ENCODE measurements around the gene UGT1A9. TPM values are rescaled to one million over a fixed set of nuclear protein-coding genes. Genes with fewer than 3 reads are reported as not detected.

The UGT1A9 gene
- total RNA-seq, 4 donors from 2014 or later: not detected

- TF ChIP-seq, protein P1, sequence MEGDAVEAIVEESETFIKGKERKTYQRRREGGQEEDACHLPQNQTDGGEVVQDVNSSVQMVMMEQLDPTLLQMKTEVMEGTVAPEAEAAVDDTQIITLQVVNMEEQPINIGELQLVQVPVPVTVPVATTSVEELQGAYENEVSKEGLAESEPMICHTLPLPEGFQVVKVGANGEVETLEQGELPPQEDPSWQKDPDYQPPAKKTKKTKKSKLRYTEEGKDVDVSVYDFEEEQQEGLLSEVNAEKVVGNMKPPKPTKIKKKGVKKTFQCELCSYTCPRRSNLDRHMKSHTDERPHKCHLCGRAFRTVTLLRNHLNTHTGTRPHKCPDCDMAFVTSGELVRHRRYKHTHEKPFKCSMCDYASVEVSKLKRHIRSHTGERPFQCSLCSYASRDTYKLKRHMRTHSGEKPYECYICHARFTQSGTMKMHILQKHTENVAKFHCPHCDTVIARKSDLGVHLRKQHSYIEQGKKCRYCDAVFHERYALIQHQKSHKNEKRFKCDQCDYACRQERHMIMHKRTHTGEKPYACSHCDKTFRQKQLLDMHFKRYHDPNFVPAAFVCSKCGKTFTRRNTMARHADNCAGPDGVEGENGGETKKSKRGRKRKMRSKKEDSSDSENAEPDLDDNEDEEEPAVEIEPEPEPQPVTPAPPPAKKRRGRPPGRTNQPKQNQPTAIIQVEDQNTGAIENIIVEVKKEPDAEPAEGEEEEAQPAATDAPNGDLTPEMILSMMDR (IDR thresholded peaks at IDR 0.05): no peak
- no peak for TF ChIP-seq POLR2A (IDR thresholded peaks at IDR 0.05)
- H3K9me3 ChIP-seq: no peaks in the 10 kb centered on the region
- intact Hi-C loops (cut with DNase I; ENCODE audit: low total_unique reads): no loop called here
- H3K4me1 ChIP-seq: no peaks in the 10 kb centered on the region
- no peaks in the 10 kb centered on the region for H3K27me3 ChIP-seq
- no peak overlapping the region for H3K27ac ChIP-seq
- H3K36me3 ChIP-seq: no peaks in the 10 kb centered on the region
- DNase-seq: no peak
- H3K4me3 ChIP-seq: no peak overlapping the region
Observed at GRCh38 chr2:233689501-233689900, 17.8 kb downstream of the UGT1A9 start.

- intact Hi-C loops (cut with DNase I; ENCODE audit: low total_unique reads): no loop called here
Observed at GRCh38 chr2:233690444-233690843, 18.7 kb downstream of the UGT1A9 start.

GRCh38 chr2:233691443-233692433 is 20.0 kb downstream of the UGT1A9 start:
- Histone ChIP-seq H3K4me3 (no peak overlapping the region), H3K4me1 (no peaks in the 10 kb centered on the region), H3K27me3 (no peaks in the 10 kb centered on the region), H3K27ac (no peak overlapping the region), H3K36me3 (no peaks in the 10 kb centered on the region), H3K9me3 (no peaks in the 10 kb centered on the region)
- DNase-seq: no peak
- TF ChIP-seq, protein P1 (IDR thresholded peaks at IDR 0.05): no peak
- no peak for TF ChIP-seq POLR2A (IDR thresholded peaks at IDR 0.05)
- intact Hi-C loops (cut with DNase I; ENCODE audit: low total_unique reads): no loop called here

More at GRCh38 chr2:233690444-233690843, 18.7 kb downstream of the UGT1A9 start:
- Histone ChIP-seq H3K36me3 (no peaks in the 10 kb centered on the region), H3K4me3 (no peak overlapping the region), H3K27ac (no peak overlapping the region), H3K9me3 (no peaks in the 10 kb centered on the region), H3K4me1 (no peaks in the 10 kb centered on the region), H3K27me3 (no peaks in the 10 kb centered on the region)
- no peak for DNase-seq
- TF ChIP-seq, protein P1 (IDR thresholded peaks at IDR 0.05): no peak
- no peak for TF ChIP-seq POLR2A (IDR thresholded peaks at IDR 0.05)

- Histone ChIP-seq H3K9me3 (no peaks in the 10 kb centered on the region), H3K27ac (no peak within 1 kb of the TSS), H3K4me3 (no peak within 1 kb of the TSS), H3K27me3 (no peaks in the 10 kb centered on the region), H3K36me3 (no peaks in the 10 kb centered on the region), H3K4me1 (no peaks in the 10 kb centered on the region)
- TF ChIP-seq POLR2A (IDR thresholded peaks at IDR 0.05): no peak
- TF ChIP-seq, protein P1 (IDR thresholded peaks at IDR 0.05): no peak
- intact Hi-C loops (cut with DNase I; ENCODE audit: low total_unique reads): no loop called here
- no peak for DNase-seq
Observed at GRCh38 chr2:233692648-233693047, 20.9 kb downstream of the UGT1A9 start, which contains the start of gene UGT1A6. TSS of gene UGT1A6 (plus strand) at chr2:233692890. CDS start at chr2:233693005, 115 bp downstream.

- Histone ChIP-seq H3K9me3 (no peaks in the 10 kb centered on the region), H3K4me3 (no peak overlapping the region), H3K27me3 (no peaks in the 10 kb centered on the region), H3K27ac (no peak overlapping the region), H3K36me3 (no peaks in the 10 kb centered on the region), H3K4me1 (no peaks in the 10 kb centered on the region)
- no peak for DNase-seq
- intact Hi-C loops (cut with DNase I; ENCODE audit: low total_unique reads): no loop called here
- TF ChIP-seq, protein P1 (IDR thresholded peaks at IDR 0.05): no peak
Observed at GRCh38 chr2:233693963-233694362, 22.3 kb downstream of the UGT1A9 start.
